ENCODE results near the gene LIG1.

LIG1 gene

GRCh38 chr19:48181505-48181904, 11.4 kb upstream of the LIG1 start:
- no peak for DNase-seq

- no peak for DNase-seq
These were observed 6.1 kb upstream of the LIG1 start for GRCh38 chr19:48176226-48176625.

GRCh38 chr19:48175578-48175977, 5.4 kb upstream of the LIG1 start:
- no peak for DNase-seq

GRCh38 chr19:48174445-48175030, 4.4 kb upstream of the LIG1 start:
- DNase-seq, result no peak

DNA sequence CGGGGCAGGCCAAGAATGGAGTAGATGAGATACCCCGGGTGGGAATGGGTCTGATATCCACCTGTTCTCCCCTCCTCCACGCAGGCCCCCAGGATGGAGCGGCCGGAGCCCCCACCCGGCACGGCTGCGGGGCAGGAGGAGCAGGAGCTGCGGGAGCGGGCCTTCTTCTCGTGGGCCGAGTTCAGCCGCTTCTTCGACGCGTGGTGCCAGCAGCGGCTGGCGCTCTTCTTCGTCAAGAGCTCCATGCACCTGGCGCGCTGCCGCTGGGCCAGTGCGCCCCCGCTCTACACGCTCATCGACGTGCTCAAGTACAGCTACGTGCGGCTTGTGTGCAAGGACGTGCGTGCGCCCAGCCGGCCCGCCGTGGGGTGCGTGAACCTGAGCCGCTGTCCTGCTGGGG, 1.6 kb upstream of the LIG1 start:
- no peak for DNase-seq

DNA sequence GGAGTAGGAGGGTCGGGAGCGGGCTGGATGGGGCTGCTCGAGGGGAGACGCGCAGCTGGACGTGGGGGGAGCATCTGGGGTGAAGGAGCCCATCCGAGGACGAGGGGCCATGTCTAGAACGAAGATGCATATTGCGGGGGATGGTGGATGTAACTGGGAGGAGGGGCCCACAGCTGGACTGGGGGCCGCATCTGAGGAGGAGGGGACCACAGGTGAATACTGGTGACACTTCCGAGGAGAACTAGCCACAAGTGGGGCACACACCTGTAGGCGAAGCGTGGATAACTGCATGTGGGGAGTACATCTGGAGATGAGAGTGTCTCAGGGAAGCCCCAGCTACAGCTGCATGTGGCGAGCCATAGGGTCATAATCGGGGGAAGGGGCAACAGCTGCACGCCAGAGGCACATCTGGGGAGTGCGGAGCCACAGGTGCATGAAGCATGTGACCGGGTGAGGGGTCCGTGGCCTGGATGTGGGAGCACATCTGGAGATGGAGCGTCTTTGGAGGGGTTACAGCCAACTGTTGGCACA, 738 bp upstream of the LIG1 start:
- DNase-seq, result no peak

GRCh38 chr19:48169578-48169938, 586 bp downstream of the LIG1 start:
- peak; percentile 48 for DNase-seq

DNA sequence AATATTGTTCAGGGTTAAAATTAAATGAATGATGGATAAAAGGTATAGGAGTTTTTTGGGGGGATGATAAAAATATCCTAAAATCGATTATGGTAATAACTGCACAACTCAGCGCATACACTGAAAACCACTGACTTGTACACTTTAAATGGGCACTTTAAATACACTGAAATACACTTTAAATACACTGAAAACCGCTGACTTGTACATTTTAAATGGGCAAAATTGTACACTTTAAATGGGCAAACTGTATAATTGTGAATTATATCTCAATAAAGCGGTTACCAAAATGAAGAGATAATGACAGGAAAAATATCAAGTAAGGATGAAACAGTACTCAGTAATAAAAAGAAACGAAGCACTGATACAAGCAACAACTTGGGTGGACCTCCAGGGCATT, 1.5 kb downstream of the LIG1 start:
- DNase-seq, result no peak

GRCh38 chr19:48158210-48158790, 11.8 kb downstream of the LIG1 start:
- no peak for DNase-seq

DNA sequence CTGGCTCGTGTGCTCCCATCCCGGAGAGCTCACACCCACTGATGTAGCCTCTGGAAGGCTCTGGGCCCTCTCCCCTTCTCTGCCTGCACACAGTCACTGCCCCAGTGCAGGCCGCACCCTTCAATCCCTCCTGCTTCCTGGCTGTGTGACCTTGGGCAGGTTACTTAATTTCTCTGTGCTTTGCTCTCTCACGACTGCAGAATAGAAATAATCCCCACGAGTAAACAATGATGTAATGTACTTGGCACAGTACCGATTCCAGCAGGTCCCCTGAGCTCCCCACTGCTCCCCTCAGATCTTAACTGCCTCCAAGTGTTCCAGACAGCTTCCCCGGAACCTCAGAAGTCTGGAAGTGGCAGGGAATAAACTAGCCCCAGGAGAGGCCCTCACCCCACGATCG, 16.1 kb downstream of the LIG1 start:
- DNase-seq, result no peak

DNA sequence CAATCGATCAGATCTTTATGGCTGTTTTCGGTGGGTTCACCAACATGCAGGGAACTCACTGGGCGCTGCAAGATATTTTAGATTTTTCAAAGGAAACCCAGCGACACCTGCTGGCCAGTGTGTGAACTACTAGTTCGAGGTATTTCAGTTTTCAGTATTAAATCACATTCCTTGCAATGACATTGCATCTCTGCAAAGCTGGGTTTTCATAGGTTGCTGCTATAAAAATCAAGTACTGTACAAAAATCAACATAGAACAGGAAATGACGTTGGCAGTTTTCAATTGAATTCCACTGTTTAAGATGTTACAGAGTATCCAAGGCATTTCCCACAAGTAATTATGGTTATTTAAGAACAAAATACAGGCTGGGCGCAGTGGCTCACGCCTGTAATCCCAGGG, 17.6 kb downstream of the LIG1 start:
- DNase-seq, result peak; percentile 50

- DNase-seq, result no peak
These were observed 20.7 kb downstream of the LIG1 start for GRCh38 chr19:48149430-48149829.

GRCh38 chr19:48148576-48148975, 21.6 kb downstream of the LIG1 start:
- no peak for DNase-seq

- DNase-seq, result no peak
These were observed 22.5 kb downstream of the LIG1 start for GRCh38 chr19:48147597-48148175.

- no peak for DNase-seq
These were observed 31.1 kb downstream of the LIG1 start for GRCh38 chr19:48139053-48139452.

DNA sequence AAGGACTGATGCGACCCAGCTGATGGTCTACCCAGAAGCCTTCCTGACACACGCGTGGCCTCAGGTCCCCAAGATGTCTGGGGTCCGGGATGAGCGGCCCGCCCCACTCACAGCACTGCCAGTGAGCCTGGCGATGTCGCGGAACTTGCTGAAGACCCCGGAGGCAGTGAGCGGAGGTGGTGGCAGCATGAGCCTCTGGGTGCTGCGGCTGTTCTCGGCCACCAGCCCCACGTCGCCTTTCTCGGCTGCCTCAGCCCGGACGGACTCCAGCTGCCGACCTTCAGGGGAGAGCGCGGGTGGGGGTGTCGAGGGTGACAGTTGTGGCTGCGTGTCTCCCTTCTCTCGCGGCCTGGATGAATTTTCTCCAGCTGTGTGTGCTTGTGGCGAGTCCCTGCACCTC, 32.7 kb downstream of the LIG1 start:
- no peak for DNase-seq

GRCh38 chr19:48136547-48136946, 33.6 kb downstream of the LIG1 start:
- no peak for DNase-seq

GRCh38 chr19:48135411-48135810, 34.7 kb downstream of the LIG1 start:
- no peak for DNase-seq

DNA sequence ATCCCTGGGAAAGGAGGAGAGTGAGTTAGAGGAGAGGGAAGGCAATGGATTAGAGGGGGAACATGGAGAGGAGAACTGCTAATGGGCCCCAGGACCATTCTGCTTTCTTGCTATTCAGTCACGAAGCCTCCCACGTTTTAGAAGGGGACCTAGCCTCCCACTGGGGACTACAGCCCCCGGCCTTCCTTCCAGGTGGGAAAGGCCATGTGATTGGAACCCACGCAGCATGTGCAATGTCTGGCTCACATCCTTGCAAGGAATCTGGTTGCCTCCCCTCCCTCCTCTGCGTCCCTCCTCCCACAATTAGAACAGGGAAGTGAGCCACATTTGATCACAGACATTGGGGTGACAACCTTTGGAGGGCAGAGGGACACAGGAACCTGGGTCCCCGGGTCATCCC, 37.0 kb downstream of the LIG1 start:
- no peak for DNase-seq

GRCh38 chr19:48127561-48127960, 42.6 kb downstream of the LIG1 start:
- DNase-seq, result no peak

- DNase-seq, result peak; percentile 61
These were observed 46.1 kb downstream of the LIG1 start for GRCh38 chr19:48123907-48124651.

GRCh38 chr19:48122421-48122820, 47.7 kb downstream of the LIG1 start:
- no peak for DNase-seq

GRCh38 chr19:48121909-48122371, 48.2 kb downstream of the LIG1 start:
- DNase-seq, result no peak

DNA sequence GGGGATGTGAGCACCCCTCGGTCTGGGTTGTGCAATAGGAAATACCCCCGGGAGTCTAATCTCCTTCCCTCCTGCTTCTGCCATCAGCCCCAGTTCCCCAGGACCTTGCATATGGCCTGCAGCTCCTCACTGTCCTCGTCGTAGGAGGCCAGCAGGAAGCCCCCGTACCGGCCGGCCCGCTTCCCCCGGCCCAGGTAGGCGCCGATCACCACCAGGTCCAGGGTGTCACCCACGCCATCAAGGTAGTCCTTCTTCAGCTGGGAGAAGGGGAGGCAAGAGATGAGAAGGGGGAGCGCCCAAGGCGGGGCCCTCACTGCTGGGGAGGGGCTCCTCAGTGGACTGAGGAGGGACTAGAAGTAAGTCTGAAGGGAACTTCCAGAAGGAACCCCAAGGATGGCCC, 49.1 kb downstream of the LIG1 start:
- no peak for DNase-seq
